Measurements from ENCODE around the gene CPM.

DNA sequence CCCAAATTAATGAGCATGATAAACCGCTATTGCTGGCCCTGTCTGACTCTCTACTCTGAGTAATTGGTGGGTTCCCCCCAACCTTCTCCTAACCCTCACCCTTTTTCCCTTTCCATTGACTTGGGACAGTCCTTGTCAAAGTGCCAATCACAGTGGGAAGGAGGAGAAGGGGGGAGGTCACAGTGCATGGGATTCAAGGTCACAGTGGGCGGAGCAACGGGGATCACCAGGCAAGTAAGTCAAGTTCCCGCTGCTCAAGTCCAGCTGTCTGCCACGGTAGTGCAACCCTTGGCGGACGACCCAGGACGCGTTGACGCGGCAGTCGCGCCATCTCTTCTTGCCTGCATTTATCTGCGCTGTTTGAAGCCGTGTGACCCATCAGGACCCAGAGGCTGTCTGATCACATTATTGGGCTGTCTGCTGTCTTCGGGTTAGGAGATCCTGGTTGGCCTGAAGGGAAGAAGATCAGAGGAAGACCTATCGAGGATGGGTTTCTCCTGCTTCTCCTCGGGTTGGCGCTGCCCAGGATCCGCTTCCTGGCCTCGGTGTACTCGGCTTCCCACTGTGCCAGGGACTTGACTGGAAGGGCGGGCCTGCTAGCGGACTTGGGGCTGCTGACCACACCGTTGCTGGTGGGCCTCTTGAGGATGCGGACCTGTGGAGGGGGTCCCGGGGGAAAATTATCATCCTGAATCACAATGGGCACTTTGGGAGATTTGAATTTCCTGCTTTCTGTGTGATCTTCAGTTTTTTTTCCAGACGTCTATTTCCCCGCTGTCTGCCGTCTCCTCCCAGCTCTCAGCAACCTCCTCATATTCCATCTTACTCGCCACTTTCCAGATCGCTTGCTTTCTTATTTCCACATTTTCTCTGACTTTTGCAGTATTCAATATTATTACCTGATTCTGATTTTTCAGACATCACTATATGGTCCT lies 128.0 kb downstream of the CPM start:
- TF ChIP-seq, protein P1, sequence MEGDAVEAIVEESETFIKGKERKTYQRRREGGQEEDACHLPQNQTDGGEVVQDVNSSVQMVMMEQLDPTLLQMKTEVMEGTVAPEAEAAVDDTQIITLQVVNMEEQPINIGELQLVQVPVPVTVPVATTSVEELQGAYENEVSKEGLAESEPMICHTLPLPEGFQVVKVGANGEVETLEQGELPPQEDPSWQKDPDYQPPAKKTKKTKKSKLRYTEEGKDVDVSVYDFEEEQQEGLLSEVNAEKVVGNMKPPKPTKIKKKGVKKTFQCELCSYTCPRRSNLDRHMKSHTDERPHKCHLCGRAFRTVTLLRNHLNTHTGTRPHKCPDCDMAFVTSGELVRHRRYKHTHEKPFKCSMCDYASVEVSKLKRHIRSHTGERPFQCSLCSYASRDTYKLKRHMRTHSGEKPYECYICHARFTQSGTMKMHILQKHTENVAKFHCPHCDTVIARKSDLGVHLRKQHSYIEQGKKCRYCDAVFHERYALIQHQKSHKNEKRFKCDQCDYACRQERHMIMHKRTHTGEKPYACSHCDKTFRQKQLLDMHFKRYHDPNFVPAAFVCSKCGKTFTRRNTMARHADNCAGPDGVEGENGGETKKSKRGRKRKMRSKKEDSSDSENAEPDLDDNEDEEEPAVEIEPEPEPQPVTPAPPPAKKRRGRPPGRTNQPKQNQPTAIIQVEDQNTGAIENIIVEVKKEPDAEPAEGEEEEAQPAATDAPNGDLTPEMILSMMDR (IDR thresholded peaks at IDR 0.05), result no peak
- TF ChIP-seq POLR2A (IDR thresholded peaks at IDR 0.05), result no peak

Measured in lower leg skin (tissue), 3 donors.